GM18907 (cell line): ENCODE measurements around the gene RAD51B.

Experiments used
- ATAC-seq: cut with Tn5 transposase; IDR thresholded peaks from one replicate; pipeline ENCODE4 v1.9.1; 2021; ENCODE audit warnings: mild to moderate bottlenecking, moderate library complexity; ENCODE audit not compliant: unreplicated experiment

Gene RAD51B

GRCh38 chr14:68511129-68512047, 691.8 kb downstream of the RAD51B start:
- ATAC-seq, result no peak

- no peak for ATAC-seq
Measured at GRCh38 chr14:68512088-68512487, 692.5 kb downstream of the RAD51B start.

GRCh38 chr14:68513137-68513536, 693.6 kb downstream of the RAD51B start:
- peak; percentile 15 for ATAC-seq

- ATAC-seq, result peak; percentile 65
Measured at GRCh38 chr14:68513838-68514607, 694.4 kb downstream of the RAD51B start.

- ATAC-seq, result no peak
Measured at GRCh38 chr14:68514608-68515194, 695.1 kb downstream of the RAD51B start.

GRCh38 chr14:68516342-68516741, 696.8 kb downstream of the RAD51B start:
- ATAC-seq, result no peak

GRCh38 chr14:68518166-68518565, 698.6 kb downstream of the RAD51B start:
- ATAC-seq, result no peak

- no peak for ATAC-seq
Measured at GRCh38 chr14:68518761-68519670, 699.4 kb downstream of the RAD51B start.

- ATAC-seq, result no peak
Measured at GRCh38 chr14:68519671-68520187, 700.1 kb downstream of the RAD51B start.

- ATAC-seq, result no peak
Measured at GRCh38 chr14:68520637-68521556, 701.3 kb downstream of the RAD51B start.

GRCh38 chr14:68521557-68521901, 702.0 kb downstream of the RAD51B start:
- no peak for ATAC-seq

GRCh38 chr14:68521961-68522509, 702.5 kb downstream of the RAD51B start:
- no peak for ATAC-seq

- no peak for ATAC-seq
Measured at GRCh38 chr14:68522510-68523325, 703.1 kb downstream of the RAD51B start.

- no peak for ATAC-seq
Measured at GRCh38 chr14:68523326-68523610, 703.7 kb downstream of the RAD51B start.

GRCh38 chr14:68523989-68524725, 704.6 kb downstream of the RAD51B start:
- no peak for ATAC-seq

- no peak for ATAC-seq
Measured at GRCh38 chr14:68525516-68525915, 705.9 kb downstream of the RAD51B start.

GRCh38 chr14:68526512-68527091, 707.0 kb downstream of the RAD51B start:
- no peak for ATAC-seq
